WI38 (cell line): Measurements from ENCODE around the gene VKORC1.
A peak's percentile ranks its signal among the peaks of the same experiment; 100 is the strongest.
"Not testable (repeated sequence)": the region's sequence is repeated elsewhere in the genome, so short reads cannot be mapped to it uniquely, and the experiment has no call there.

Experiments used
- H3K4me3 ChIP-seq: 2 replicates; pipeline ENCODE4 v1.5.1; 2011; ENCODE audit warnings: low read depth, mild to moderate bottlenecking, control low read depth, low read length
- TF ChIP-seq, protein P1 (sequence below): IDR thresholded peaks from 2 replicates; pipeline ENCODE4 v1.5.1; 2012; ENCODE audit warnings: low read depth, mild to moderate bottlenecking, control low read depth, low read length

Gene VKORC1

DNA sequence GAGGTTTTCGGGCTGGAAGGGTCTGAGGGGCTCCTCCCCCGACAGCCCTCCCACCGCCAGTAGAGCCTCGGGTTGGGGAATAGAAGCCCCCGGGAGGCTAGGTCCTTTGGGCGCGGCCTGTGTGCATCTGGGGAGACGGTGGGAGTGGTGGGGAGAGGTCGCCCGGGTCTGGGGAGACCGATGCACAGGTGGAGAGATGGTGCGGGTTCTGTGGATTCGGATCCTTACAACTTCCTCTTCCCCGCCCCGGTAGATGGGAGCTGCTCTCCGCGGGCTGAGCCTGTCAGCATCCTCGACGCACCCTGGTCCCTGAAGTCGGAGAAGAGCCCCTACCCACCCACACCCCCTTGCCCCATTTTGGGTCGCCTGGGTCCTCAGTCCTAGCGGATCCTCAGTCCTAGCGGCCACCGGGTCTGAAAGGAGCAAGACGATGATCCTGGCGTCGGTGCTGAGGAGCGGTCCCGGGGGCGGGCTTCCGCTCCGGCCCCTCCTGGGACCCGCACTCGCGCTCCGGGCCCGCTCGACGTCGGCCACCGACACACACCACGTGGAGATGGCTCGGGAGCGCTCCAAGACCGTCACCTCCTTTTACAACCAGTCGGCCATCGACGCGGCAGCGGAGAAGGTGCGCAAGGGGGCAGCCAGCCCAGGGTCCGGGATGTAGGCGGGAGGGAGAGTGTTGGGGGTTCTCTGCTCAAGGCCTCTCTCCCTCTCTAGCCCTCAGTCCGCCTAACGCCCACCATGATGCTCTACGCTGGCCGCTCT, 14.4 kb upstream of the VKORC1 start:
- peak overlapping the region; percentile 94 for H3K4me3 ChIP-seq
- TF ChIP-seq, protein P1, sequence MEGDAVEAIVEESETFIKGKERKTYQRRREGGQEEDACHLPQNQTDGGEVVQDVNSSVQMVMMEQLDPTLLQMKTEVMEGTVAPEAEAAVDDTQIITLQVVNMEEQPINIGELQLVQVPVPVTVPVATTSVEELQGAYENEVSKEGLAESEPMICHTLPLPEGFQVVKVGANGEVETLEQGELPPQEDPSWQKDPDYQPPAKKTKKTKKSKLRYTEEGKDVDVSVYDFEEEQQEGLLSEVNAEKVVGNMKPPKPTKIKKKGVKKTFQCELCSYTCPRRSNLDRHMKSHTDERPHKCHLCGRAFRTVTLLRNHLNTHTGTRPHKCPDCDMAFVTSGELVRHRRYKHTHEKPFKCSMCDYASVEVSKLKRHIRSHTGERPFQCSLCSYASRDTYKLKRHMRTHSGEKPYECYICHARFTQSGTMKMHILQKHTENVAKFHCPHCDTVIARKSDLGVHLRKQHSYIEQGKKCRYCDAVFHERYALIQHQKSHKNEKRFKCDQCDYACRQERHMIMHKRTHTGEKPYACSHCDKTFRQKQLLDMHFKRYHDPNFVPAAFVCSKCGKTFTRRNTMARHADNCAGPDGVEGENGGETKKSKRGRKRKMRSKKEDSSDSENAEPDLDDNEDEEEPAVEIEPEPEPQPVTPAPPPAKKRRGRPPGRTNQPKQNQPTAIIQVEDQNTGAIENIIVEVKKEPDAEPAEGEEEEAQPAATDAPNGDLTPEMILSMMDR = no peak

DNA sequence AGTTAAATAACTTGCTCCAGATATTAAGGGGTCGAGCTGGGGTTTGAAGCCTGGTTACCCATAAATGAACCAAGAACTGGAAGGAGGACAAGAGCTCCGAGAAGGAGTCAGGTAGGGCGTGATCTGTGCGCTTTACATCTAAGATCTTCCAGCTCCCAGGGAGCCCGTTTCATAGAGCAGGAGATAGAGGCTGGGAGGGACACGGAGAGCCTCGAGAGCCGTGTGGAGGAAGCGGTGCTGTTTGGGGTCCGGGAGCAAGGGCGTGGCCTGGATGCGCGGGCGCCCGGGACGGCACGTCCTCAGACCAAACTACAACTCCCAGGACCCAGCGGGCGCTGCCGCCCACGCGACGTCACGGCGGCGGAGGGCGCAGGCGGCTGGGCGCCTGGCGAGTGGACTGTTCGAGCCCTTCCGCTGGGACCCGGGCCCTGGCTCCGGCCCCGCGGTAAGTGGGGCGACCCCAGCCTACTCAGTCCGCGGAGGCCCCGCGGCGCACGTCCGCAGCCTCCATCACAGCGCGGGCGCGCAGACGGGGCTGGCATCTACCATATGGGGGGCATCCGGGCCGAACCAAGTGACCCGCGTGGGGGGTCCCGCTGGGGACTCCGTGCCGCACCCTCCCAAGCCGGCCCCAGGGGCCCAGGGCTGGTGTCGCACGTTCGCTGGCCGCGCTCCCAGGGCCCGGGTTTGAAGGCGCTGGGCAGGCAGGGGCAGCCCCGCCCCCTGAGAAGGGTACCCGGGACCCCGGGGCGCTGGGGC, 13.6 kb upstream of the VKORC1 start, which contains the start of gene BCKDK:
TSS of gene BCKDK (plus strand) at position 352 of the 759 bp plus-strand sequence. CDS start 838 bp downstream, outside the sequence.
- TF ChIP-seq, protein P1 = no peak

DNA sequence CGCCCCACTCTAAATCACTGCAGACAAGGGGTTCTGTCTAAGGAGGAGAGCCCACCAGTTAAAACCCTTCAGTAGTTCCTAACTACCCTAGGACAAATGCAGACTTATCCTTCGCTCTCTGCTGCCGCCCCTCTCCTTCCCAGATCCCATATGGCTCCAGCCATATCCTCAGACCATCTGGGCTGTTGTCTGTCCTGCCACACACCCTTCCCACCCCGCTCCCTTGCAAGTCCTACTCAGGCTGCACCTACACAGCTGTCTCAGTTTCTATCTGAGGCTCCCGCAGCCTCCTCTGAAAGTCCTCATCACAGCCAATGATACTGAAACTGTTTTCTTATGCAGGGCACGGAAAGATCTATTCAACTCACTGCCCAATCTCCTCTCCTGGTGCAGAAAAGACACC, 12.9 kb upstream of the VKORC1 start:
- TF ChIP-seq, protein P1 = no peak
- no peak overlapping the region for H3K4me3 ChIP-seq

More for the DNA sequence above, 13.6 kb upstream of the VKORC1 start, which contains the start of gene BCKDK:
- peak within 1 kb of the TSS; percentile 94 for H3K4me3 ChIP-seq

DNA sequence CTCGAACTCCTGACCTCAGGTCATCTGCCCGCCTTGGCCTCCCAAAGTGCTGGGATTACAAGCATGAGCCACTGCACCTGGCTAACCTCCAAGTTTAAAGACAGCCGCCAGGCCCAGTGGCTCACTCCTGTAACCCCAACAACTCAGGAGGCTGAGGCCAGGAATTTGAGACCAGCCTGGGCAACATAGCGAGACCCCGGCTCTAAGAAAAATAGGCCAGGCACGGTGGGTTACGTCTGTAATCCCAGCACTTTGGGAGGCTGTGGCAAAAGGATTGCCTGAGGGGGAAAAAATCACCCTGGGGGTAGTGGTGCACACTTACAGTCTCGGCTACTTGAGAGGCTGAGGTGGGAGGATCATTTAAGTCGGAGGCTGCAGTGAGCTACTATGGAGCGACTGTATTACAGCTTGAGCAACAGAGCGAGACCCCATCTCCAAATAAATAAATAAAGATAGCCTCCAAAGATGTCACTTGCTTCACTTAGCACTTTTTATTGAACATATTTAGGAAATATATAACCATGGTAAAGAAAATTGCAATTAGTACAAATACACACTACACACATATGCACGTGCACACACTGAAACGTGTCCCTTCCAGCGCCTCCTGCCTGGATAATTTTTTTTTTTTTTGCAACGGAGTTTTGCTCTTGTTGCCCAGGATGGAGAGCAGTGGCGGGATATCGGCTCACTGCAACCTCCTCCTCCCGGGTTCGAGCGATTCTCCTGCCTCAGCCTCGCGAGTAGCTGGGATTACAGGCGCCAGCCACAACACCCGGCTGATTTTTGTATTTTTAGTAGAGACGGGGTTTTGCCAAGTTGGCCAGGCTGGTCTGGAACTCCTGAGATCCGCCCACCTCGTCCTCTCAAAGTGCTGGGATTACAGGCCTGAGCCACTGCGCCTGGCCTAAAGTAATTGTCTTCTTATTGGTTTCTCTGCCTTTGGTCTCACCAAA, 12.2 kb upstream of the VKORC1 start:
- TF ChIP-seq, protein P1 = no peak
- no peak overlapping the region for H3K4me3 ChIP-seq

DNA sequence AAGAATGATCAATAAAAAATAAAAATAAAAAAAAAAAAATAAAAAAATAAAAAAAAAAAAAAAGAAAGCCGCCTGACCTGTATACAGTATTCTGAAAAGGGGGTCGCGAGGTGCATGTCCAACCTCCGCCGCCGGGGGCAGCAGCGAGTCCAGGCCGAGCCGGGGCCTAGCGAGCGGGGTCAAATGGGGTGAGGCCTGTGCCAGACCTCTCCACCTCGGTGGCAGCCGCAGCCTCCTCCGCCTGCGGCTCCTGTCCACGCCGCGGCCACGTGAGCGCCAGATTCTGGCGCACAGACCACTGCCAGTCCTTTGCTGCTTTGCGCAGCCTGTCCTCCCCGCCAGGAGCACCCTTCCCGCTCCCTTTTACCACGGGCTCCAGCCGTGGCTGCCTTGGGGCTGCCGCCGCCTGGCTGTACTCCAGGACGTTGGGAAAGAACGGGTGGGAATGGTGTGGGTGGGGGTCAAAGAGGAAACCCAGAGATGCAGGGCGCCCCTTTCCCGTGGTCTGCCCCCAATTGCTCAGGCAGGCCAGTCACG, 11.1 kb upstream of the VKORC1 start:
- TF ChIP-seq, protein P1 = peak; percentile 82

DNA sequence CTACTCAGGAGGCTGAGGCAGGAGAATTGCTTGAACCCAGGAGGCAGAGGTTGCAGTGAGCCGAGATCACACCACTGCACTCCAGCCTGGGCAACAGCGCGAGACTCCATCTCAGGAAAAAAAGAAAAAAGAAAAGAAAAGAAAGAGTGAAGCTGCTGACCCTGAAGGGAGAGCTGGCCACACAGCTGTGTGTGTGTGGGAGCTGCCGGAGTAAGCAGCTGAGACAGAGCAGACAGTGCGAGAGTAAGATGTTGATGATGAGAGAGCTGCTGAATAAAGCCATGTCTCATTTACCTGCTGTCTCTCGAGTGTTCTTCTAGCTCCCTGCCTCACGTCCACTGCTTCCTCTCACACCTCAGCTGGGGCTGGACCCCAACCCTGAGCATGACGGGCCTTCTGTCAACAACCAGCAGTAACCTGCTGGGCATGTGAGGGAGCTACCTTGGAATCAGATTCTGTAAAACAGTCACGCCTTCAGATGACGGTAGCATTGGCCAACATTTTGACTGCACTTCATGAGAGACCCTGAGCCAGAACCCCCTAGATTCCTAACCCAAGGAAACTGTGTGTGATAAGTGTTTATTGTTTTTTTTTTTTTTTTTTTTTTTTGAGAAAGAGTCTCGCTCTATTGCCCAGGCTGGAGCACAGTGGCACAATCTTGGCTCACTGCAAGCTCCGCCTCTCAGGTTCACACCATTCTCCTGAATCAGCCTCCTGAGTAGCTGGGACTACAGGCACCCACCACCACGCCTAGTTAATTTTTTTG, 6.5 kb upstream of the VKORC1 start:
- not testable (repeated sequence) for H3K4me3 ChIP-seq

More for the DNA sequence above, 11.1 kb upstream of the VKORC1 start:
- H3K4me3 ChIP-seq = no peak overlapping the region
